Bronchial smooth muscle cell (primary cell): Measurements from ENCODE around the gene APOBEC4. TPM values are rescaled to one million over a fixed set of nuclear protein-coding genes. Genes with fewer than 3 reads are reported as not detected.

Experiments
- total RNA-seq: library from RNA; depleted of rRNA; stranded (reverse); fragments of >200 nt; gene quantifications from 2 replicates; pipeline ENCODE4 v1.2.1, GENCODE V29; 2014

Gene APOBEC4, protein sequence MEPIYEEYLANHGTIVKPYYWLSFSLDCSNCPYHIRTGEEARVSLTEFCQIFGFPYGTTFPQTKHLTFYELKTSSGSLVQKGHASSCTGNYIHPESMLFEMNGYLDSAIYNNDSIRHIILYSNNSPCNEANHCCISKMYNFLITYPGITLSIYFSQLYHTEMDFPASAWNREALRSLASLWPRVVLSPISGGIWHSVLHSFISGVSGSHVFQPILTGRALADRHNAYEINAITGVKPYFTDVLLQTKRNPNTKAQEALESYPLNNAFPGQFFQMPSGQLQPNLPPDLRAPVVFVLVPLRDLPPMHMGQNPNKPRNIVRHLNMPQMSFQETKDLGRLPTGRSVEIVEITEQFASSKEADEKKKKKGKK
- total RNA-seq, result not detected in 2 replicates

DNA sequence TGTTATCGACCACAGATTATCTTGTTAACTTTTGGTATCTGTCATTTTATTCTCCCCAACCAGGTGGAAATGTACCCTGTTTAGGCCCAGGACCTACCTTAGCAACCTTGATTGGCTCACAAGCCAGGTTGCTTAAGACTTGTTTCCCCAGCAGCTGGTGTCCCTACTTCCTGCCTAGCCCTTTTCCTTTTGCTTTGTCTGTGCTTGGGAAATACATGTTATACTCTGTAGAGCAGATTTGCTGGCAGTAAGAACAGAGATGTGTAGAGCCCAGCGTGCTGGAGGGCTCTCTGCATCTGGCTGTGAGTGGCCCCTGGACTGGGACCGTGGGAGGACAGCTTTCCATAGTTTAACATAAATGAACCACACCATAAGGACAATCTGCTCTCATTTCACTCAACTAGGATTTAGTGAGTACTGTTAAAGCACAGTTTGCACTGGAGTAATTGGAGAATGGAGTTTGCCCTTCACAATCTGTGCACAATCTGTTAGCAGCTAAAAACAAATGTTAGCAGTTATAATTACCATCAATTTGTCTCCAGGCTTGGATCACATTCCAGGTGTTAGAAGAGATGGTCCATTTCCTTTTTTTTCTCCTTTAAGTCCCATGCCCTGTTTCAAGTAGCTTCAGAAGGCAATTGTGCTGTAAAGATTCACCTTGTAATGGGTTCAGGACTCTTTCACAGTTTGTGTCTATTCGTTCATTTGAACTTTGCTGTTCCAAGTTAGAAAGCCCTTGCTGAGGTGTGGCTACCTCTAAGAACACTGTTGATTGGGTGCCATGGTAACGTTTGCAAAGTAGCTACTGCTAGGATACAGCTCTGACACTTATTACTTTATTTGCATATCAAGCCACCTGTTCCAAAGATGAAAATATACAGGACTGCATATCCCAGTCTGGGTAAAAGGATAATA lies at the start of gene APOBEC4:
Gene APOBEC4, minus strand, starts transcription at position 770 of the 915 bp plus-strand sequence. CDS start 4,535 bp downstream, outside the sequence.

DNA sequence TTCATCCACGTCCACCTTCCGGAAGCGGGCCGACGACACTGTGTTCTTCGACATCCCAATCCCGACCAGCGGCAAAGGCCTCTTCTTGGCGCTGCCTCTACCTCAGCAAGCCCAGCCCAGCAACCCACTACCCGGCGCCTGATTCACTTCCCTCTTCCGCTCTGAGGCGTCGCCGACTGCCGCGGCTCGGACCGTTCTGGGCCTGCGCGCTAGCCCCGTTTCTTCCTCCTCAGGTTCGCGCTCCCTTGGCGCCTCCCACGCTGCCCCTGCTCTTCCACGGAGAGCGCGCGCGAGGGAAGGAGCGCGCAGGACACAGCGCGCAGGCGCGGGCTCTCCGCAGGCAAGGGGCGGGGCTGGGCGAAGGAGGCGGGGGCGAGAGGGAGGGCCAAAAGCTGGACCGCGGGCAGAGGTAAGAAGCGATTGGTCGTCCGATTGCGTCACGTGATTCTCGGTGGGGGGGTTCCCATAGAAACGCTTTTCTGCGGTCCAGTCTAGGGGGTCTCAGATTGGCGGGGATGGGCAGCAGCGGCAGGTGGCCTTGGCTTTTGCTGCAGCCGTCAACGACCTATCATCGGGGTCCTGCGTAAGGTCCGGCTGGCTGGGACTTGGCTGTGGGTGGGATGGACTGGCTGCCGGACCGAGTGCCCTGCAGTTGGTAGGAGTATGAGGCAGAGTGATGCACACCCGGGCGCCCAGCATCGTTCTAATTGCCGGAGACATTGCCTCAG lies 17.3 kb downstream of the APOBEC4 start, which contains the start of gene ARPC5:
Gene ARPC5, minus strand, starts transcription at position 178 of the 728 bp plus-strand sequence. Its CDS starts 124 bp downstream, at position 54.

Other genes starting within 250 kb of the APOBEC4 start
- gene NMNAT2, start 234.9 kb downstream of the APOBEC4 start, total RNA-seq, result under 0.01 TPM in 2 replicates
- 9.3 and 11.7 TPM in 2 replicates for gene SMG7, start 180.8 kb downstream of the APOBEC4 start, total RNA-seq
- gene NCF2, start 62.9 kb downstream of the APOBEC4 start, total RNA-seq, result 0.16 and 0.17 TPM in 2 replicates
- gene ARPC5, start 17.5 kb downstream of the APOBEC4 start, total RNA-seq, result 150 and 176 TPM in 2 replicates
- 22.2 and 22.7 TPM in 2 replicates for gene RGL1, start 151.8 kb upstream of the APOBEC4 start, total RNA-seq